ENCODE measurements around the gene CUTC.

CUTC gene

GRCh38 chr10:99782447-99783286 lies 50.6 kb downstream of the CUTC start, which contains the start of gene ABCC2:
ABCC2 (plus strand) TSS chr10:99782640; CDS start chr10:99782845, 205 bp downstream.
- DNase-seq (ENCODE audit: low read depth in 2 of 3, low spot score in 2 of 3), result no peak

GRCh38 chr10:99784016-99784726 lies 52.1 kb downstream of the CUTC start:
- no peak for DNase-seq (ENCODE audit: low read depth in 2 of 3, low spot score in 2 of 3)

DNA sequence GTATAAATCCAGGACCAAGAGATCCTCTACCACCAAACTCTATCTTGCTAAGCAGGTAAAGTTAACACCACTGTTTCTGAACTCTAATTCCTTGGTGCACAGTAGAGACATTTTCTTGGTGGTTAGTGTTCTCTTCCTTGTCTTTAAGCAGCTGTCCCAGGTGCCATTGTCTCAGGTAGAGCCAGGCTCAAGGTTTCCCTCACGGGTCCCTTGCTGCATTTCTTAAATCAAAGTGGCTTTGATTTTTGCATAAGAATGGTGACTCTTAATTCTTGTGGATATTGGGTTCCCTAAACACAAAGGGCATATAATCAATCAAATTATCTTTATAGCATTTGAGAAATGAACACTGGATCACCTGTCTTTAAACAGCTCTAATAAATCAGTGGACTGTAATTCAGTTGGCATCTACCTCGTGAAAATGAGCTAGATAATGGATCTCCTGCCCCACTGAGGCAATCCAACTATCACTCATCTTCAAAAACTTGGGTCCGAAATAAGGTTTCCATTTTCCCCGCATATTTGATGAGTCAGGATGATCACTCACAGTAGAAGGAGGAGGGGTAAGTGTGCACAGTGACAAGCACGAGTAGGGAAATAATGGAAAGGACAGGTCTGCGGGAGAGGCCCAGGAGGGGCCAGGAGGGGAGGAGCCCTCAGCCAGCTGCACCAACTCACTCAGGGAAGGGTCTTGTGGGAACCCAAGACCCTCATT lies 52.9 kb downstream of the CUTC start:
- no peak for DNase-seq (ENCODE audit: low read depth in 2 of 3, low spot score in 2 of 3)

GRCh38 chr10:99785646-99786045 lies 53.6 kb downstream of the CUTC start:
- DNase-seq (ENCODE audit: low read depth in 2 of 3, low spot score in 2 of 3), result no peak

- no peak for DNase-seq (ENCODE audit: low read depth in 2 of 3, low spot score in 2 of 3)
Measured at GRCh38 chr10:99787311-99787710, 55.3 kb downstream of the CUTC start.

- DNase-seq (ENCODE audit: low read depth in 2 of 3, low spot score in 2 of 3), result no peak
Measured at GRCh38 chr10:99787782-99788445, 55.9 kb downstream of the CUTC start.

GRCh38 chr10:99788598-99789256 lies 56.7 kb downstream of the CUTC start:
- no peak for DNase-seq (ENCODE audit: low read depth in 2 of 3, low spot score in 2 of 3)

DNA sequence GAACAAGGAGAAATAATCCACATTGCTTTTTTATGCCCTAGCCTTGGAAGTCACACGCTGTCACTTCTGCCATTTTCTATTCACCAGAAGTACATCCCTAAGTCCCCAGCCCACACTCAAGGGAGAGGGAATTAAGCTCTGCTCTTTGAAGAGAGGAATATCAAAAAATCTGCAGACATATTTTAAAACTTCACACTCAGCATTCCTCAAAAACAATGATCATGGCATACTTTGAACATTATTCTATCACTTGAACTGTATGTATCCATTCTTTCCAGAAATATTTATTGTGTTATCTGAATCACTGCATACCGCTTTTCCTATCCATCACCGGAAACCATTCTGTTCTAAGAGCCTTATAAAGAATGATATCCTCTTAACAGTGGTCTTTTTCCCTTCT lies 59.8 kb downstream of the CUTC start:
- no peak for DNase-seq (ENCODE audit: low read depth in 2 of 3, low spot score in 2 of 3)

DNA sequence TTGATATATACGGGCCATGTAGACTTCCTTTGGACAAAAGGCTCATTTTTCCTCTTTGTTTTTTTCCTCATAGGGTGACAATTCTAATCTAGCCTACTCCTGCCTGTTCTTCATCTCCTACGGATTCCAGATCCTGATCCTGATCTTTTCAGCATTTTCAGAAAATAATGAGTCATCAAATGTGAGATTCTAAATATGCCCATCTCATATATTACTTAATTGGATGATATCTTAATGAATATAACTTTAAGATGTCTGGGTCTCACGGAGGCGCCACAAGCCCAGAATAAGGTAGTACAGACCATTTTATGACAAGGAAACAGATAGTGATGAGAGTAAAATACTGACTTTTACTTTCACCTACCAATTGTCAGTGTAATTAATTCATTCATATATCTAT lies 61.8 kb downstream of the CUTC start:
- no peak for DNase-seq (ENCODE audit: low read depth in 2 of 3, low spot score in 2 of 3)

- DNase-seq (ENCODE audit: low read depth in 2 of 3, low spot score in 2 of 3), result no peak
Measured at GRCh38 chr10:99796928-99797327, 64.9 kb downstream of the CUTC start.

- no peak for DNase-seq (ENCODE audit: low read depth in 2 of 3, low spot score in 2 of 3)
Measured at GRCh38 chr10:99798031-99798430, 66.0 kb downstream of the CUTC start.

- DNase-seq (ENCODE audit: low read depth in 2 of 3, low spot score in 2 of 3), result no peak
Measured at GRCh38 chr10:99798920-99799319, 66.9 kb downstream of the CUTC start.

GRCh38 chr10:99799613-99800012 lies 67.6 kb downstream of the CUTC start:
- DNase-seq (ENCODE audit: low read depth in 2 of 3, low spot score in 2 of 3), result no peak

- no peak for DNase-seq (ENCODE audit: low read depth in 2 of 3, low spot score in 2 of 3)
Measured at GRCh38 chr10:99804471-99804870, 72.4 kb downstream of the CUTC start.

GRCh38 chr10:99805190-99805589 lies 73.2 kb downstream of the CUTC start:
- DNase-seq (ENCODE audit: low read depth in 2 of 3, low spot score in 2 of 3), result no peak

All from activated CD8-positive, alpha-beta memory T cell treated with anti-CD3 and anti-CD28 coated beads for 48 hours (primary cell).